HUES64 (cell line): Measurements from ENCODE around the gene BRICD5.

Source experiments
- H3K27ac ChIP-seq: 2 replicates; pipeline ENCODE4 v1.7.0; 2013; ENCODE audit warnings: low read depth, low read length, inconsistent platforms
- H3K27me3 ChIP-seq: 2 replicates; pipeline ENCODE4 v1.6.1; 2013; ENCODE audit warnings: mild to moderate bottlenecking, low read length; ENCODE audit not compliant: insufficient read depth
- H3K36me3 ChIP-seq: 2 replicates; pipeline ENCODE4 v1.6.1; 2013; ENCODE audit warnings: mild to moderate bottlenecking, low read length; ENCODE audit not compliant: insufficient read depth
- H3K4me1 ChIP-seq: 2 replicates; pipeline ENCODE4 v1.6.1; 2013; ENCODE audit warnings: mild to moderate bottlenecking, low read length, moderate library complexity; ENCODE audit not compliant: insufficient read depth
- H3K4me3 ChIP-seq: 2 replicates; pipeline ENCODE4 v1.5.1; 2013; ENCODE audit warnings: mild to moderate bottlenecking, low read length, moderate library complexity
- H3K9ac ChIP-seq: 2 replicates; pipeline ENCODE4 v1.6.1; 2013; ENCODE audit warnings: mild to moderate bottlenecking, low read depth, low read length
- H3K9me3 ChIP-seq: 2 replicates; pipeline ENCODE4 v1.6.1; 2013; ENCODE audit warnings: low read depth, low read length; ENCODE audit not compliant: insufficient read depth
- WGBS: fragments of 150-250, 120-280 bp; methylation state at CpG from one replicate; pipeline ENCODE4 v1.1.7; 2013; ENCODE audit warnings: missing lambda C conversion rate; 5-methylcytosine and 5-hydroxymethylcytosine counted together

BRICD5 gene

DNA sequence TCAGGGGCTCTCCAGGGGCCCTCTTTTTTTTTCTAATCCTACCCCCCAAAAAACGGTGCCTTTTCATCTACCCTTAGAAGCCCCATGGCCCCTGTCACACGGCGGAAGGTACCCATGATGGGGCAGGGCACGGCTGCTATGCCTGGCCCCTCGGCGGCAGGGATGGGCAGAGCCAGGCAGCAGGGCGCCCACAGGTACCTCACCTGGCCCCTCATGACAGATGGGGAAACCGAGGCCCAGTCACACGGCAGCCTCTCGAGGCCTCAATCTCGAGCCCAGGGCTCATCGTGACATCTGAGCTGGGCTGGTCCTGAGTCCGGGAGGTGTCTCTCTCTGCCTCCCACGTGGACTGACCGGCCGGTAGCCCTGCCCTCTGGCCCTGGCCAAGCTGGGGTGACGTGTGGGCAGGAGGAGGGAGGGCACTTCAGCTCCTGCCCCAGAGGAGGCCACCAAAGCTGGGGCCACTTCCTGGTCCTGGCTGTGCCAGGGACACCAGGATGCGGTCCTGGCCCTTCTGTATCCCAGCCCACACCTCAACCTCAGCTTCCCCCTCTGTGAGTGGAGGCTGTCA, 43.5 kb downstream of the BRICD5 start:
- Histone ChIP-seq H3K4me1 (no peaks in the 10 kb centered on the region), H3K27me3 (no peaks in the 10 kb centered on the region), H3K9ac (no peak overlapping the region), H3K4me3 (no peak overlapping the region), H3K36me3 (peaks cover 44% of the 10 kb centered on the region), H3K9me3 (no peaks in the 10 kb centered on the region), H3K27ac (no peak overlapping the region)
- 95% methylated on average over 18 of the region's 18 CpGs for WGBS

DNA sequence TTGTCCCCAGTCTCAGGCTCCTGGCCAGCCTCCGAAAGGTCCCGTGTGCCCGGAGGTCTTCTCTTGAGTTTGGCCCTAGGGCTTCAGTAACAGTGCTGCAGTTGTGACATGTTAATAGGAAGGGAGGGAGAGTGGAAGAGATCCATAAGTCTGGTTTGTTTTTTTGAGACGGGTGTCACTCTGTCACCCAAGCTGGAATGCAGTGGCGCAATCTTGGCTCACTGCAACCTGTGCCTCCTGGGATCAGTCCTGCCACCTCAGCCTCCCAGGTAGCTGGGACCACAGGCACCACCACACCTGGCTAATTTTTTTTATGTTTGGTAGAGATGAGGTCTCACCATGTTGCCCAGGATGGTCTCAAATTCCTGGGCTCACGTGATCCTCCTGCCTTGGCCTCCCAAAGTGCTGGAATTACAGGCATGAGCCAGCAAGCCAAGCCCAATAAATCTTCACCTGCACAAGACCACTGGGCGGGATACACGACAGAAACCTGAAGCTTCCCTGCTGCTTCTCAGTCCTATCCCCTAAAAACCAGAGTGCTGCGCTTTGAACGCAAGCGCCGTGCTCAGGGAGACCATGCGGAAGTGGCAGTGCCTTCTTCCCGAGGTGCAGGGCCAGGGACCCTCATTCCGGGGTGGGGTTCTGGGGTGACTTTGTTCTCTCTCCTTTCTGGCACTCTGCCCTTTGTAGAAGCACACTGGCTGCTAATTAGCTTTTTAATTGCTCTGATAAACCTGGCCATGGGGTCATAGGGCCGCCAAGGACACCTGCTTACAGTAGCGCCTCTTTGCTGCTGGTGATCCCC, 44.2 kb downstream of the BRICD5 start:
- Histone ChIP-seq H3K4me1 (no peaks in the 10 kb centered on the region), H3K27me3 (no peaks in the 10 kb centered on the region), H3K4me3 (no peak overlapping the region), H3K9ac (no peak overlapping the region), H3K9me3 (no peaks in the 10 kb centered on the region), H3K27ac (no peak overlapping the region), H3K36me3 (peaks cover 37% of the 10 kb centered on the region)
- 96% methylated on average over 17 of the region's 17 CpGs for WGBS

DNA sequence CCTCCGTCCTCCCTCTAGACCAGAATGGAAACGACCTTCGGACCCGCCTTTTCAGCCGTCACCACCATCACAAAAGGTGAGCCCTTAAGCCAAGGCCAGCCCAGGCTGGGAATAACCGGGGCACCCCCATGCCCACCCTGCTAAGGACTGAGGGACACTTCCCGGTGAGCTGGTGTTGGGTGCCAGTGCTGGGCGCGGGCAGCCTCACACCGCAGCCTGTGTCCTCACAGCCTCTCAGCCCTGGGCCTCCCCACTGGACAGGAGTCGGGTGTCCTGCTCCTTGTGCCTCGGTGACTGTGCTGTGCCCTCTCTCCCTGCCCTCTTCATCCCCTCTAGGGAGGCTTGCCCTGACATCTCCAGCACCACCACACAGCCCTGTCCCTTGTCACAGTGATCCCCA, 44.8 kb downstream of the BRICD5 start:
- no peaks in the 10 kb centered on the region for H3K9me3 ChIP-seq
- H3K4me3 ChIP-seq: no peak overlapping the region
- H3K36me3 ChIP-seq: peaks cover 34% of the 10 kb centered on the region
- no peak overlapping the region for H3K9ac ChIP-seq
- no peaks in the 10 kb centered on the region for H3K4me1 ChIP-seq
- no peak overlapping the region for H3K27ac ChIP-seq
- 97% methylated on average over 12 of the region's 12 CpGs for WGBS
- no peaks in the 10 kb centered on the region for H3K27me3 ChIP-seq

DNA sequence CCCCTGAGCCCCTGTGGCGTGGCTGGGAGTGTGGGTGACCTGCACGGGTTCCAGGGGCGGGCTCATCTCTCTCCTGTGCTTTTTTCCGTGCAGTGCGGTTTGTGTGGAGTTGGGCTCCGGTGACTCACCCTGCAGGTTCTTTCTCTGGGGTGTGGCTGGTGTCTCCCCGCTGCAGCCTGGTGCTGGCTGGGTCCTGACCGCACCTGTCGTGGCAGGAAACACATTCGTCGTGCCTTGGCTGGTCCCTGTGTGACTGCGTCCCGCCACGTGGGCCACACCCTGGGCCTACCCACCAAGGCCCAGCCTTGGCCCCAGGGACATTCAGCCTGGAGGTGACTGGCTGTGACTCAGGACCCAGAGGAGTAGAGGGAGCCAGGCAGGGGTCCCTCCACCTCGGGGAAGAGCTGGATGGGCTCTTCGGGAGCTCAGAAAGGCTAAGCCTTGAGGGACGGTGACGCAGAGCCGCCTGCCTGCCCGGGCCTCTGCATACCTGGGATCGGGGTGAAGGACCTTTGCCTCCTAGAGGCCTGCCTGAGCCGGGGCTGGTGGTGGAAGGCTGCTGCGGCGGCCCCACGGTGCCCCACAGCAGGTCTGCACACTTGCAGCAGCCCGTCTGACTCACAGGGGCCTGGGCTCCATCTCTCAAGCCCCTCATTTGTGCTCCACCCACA, 47.3 kb downstream of the BRICD5 start:
- H3K36me3 ChIP-seq: peaks cover 29% of the 10 kb centered on the region
- H3K27me3 ChIP-seq: no peaks in the 10 kb centered on the region
- no peaks in the 10 kb centered on the region for H3K9me3 ChIP-seq
- WGBS: 96% methylated on average over 26 of the region's 26 CpGs
- no peak overlapping the region for H3K4me3 ChIP-seq
- peaks cover 13% of the 10 kb centered on the region; the same call in 1 of the 2 replicates for H3K4me1 ChIP-seq
- no peak overlapping the region for H3K27ac ChIP-seq
- H3K9ac ChIP-seq: no peak overlapping the region

DNA sequence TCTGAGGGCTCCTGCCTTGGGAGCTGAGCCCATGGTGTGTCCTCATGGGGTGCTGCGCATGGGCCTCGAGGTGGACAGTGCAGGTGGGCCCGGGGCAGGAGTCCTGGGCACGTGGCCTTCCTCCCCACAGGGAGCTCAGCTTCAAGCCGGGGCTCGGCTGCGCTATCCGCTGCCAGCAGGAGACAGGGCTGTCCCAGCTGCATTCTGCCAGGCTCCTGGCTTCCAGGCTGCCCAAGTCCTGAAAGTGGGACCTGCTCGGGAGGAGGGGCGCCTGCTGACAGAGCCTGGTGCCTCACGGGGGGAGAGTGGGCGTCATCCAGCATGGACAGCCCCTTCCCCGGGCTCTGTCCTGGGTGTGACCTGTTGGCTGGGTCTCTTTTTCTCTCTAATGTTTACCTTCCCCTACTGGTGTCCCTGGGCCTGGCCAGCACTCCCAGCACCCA, 48.0 kb downstream of the BRICD5 start:
- Histone ChIP-seq H3K27ac (no peak overlapping the region), H3K9ac (no peak overlapping the region), H3K27me3 (no peaks in the 10 kb centered on the region), H3K36me3 (peaks cover 23% of the 10 kb centered on the region), H3K4me1 (peaks cover 13% of the 10 kb centered on the region; the same call in 1 of the 2 replicates), H3K9me3 (no peaks in the 10 kb centered on the region), H3K4me3 (no peak overlapping the region)
- WGBS: 96% methylated on average over 13 of the region's 13 CpGs

DNA sequence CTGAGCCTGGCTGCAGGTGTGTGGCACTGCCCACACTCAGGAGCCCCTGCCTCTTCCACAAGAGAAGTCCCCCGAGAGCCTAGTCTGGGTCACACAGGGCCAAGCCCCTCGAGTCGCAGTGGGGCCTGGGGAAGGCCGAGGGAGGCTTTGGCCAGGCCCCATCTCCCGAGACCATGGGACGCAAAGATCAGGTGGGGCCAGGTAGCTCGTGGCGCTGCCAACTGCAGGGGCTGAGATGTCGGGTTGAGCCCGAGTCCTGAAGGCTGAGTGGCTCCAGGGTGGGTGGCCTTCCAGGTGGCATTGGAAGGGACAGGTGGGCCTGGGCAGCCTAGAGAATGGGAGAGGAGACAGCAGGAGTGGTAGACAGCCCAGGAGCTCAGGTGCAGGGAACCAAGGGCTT, 48.8 kb downstream of the BRICD5 start:
- H3K4me1 ChIP-seq: peaks cover 13% of the 10 kb centered on the region; the same call in 1 of the 2 replicates
- peaks cover 18% of the 10 kb centered on the region for H3K36me3 ChIP-seq
- no peaks in the 10 kb centered on the region for H3K27me3 ChIP-seq
- WGBS: 95% methylated on average over 10 of the region's 10 CpGs
- no peaks in the 10 kb centered on the region for H3K9me3 ChIP-seq
- H3K27ac ChIP-seq: no peak overlapping the region
- no peak overlapping the region for H3K4me3 ChIP-seq
- peak overlapping the region; percentile 27; the same call in 1 of the 2 replicates for H3K9ac ChIP-seq

DNA sequence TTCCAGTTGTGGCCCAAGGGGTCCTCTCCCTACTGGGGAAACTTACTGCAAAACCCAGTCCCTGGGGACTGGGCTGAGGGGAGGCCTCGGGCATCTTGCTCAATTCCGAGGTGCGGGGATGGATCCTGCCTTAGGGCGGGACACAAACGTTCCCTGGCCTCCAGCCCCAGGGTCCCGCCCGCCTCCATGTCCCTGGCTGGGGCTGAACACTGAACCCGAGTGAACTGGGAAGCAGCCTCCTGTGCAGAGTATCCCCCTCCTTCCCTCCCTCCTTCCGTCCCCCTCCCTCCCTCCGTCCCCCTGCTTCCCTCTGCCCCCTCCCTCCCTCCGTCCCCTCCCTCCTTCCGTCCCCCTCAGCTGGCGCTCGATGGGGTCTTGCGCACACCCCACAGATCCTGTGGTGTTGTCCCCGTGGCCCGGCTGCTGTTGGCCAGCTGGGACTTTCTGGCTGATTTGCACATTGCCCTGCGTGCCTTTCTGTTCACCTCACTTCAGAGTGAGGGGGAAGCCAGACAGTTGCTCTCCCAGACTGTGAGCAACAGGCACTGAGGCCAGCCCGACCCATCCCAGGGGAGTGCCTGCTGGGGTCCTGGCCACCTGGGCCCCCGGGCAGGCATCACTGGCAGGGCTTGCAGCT, 49.6 kb downstream of the BRICD5 start:
- 77% methylated on average over 18 of the region's 20 CpGs for WGBS
- Histone ChIP-seq H3K4me3 (no peak overlapping the region), H3K4me1 (peaks cover 13% of the 10 kb centered on the region; the same call in 1 of the 2 replicates)

More for the DNA sequence above, 49.6 kb downstream of the BRICD5 start:
- H3K36me3 ChIP-seq: peaks cover 9% of the 10 kb centered on the region
- no peaks in the 10 kb centered on the region for H3K9me3 ChIP-seq
- no peaks in the 10 kb centered on the region for H3K27me3 ChIP-seq
- H3K9ac ChIP-seq: 0 out of 2 replicates have a peak overlapping the region, but pooled peaks have one; percentile 19
- H3K27ac ChIP-seq: no peak overlapping the region
